HEK293 (cell line): Measurements from ENCODE around the gene PDE9A.
A peak's percentile ranks its signal among the peaks of the same experiment; 100 is the strongest.

ENCODE experiments used
- BCL6B ChIP-seq: fragments of 450-650 bp; formaldehyde crosslinking; IDR thresholded peaks from 2 replicates; pipeline ENCODE4 v1.5.1; 2017; ENCODE audit warnings: missing biosample characterization, missing genetic modification characterization
- HOXD13 ChIP-seq: sonication (generic); formaldehyde crosslinking; IDR thresholded peaks from 2 replicates; pipeline ENCODE4 v1.8.0; 2022; ENCODE audit warnings: missing genetic modification reagents, borderline replicate concordance
- IKZF3 ChIP-seq: fragments of 450-650 bp; IDR thresholded peaks from 2 replicates; pipeline ENCODE4 v1.5.0; 2018; ENCODE audit warnings: missing biosample characterization, mild to moderate bottlenecking, missing genetic modification characterization, moderate library complexity
- MEIS1 ChIP-seq: sonication (generic); formaldehyde crosslinking; IDR thresholded peaks from 2 replicates; pipeline ENCODE4 v1.8.1; 2022; ENCODE audit warnings: missing genetic modification reagents, mild to moderate bottlenecking, borderline replicate concordance
- OSR2 ChIP-seq: fragments of 450-650 bp; formaldehyde crosslinking; IDR thresholded peaks from 2 replicates; pipeline ENCODE4 v1.5.1; 2016; ENCODE audit warnings: missing biosample characterization, missing genetic modification characterization
- PRDM1 ChIP-seq: fragments of 450-650 bp; formaldehyde crosslinking; IDR thresholded peaks from 2 replicates; pipeline ENCODE4; 2016; ENCODE audit warnings: missing biosample characterization, missing genetic modification characterization
- SCRT1 ChIP-seq: fragments of 450-650 bp; formaldehyde crosslinking; IDR thresholded peaks from 2 replicates; pipeline ENCODE4 v1.5.1; 2016; ENCODE audit warnings: missing biosample characterization, missing genetic modification characterization, borderline replicate concordance
- TCF7L2 ChIP-seq: IDR thresholded peaks from 2 replicates; pipeline ENCODE4 v1.6.1; 2011; ENCODE audit warnings: low read depth, mild to moderate bottlenecking, inconsistent platforms, low read length, moderate library complexity, borderline replicate concordance
- WT1 ChIP-seq: fragments of 450-650 bp; formaldehyde crosslinking; IDR thresholded peaks from 2 replicates; pipeline ENCODE4 v1.5.1; 2016; ENCODE audit warnings: missing biosample characterization, missing genetic modification characterization
- ZBTB7A ChIP-seq: fragments of 450-650 bp; formaldehyde crosslinking; IDR thresholded peaks from 2 replicates; pipeline ENCODE4 v1.5.1; 2016; ENCODE audit warnings: low read depth, missing biosample characterization, missing genetic modification characterization
- ZFP41 ChIP-seq: fragments of 450-650 bp; formaldehyde crosslinking; IDR thresholded peaks from 2 replicates; pipeline ENCODE4 v1.5.1; 2016; ENCODE audit warnings: missing biosample characterization, missing genetic modification characterization, borderline replicate concordance
- ZNF10 ChIP-seq: fragments of 450-650 bp; formaldehyde crosslinking; IDR thresholded peaks from 2 replicates; pipeline ENCODE4 v1.5.1; 2017; ENCODE audit warnings: missing biosample characterization, missing genetic modification characterization
- ZNF112 ChIP-seq: fragments of 450-650 bp; formaldehyde crosslinking; IDR thresholded peaks from 2 replicates; pipeline ENCODE4 v1.5.0; 2017; ENCODE audit warnings: missing biosample characterization, missing genetic modification characterization
- ZNF132 ChIP-seq: fragments of 450-650 bp; formaldehyde crosslinking; IDR thresholded peaks from 2 replicates; pipeline ENCODE4 v1.5.1; 2017; ENCODE audit warnings: missing biosample characterization, missing genetic modification characterization, borderline replicate concordance
- ZNF155 ChIP-seq: fragments of 450-650 bp; formaldehyde crosslinking; IDR thresholded peaks from 2 replicates; pipeline ENCODE4 v1.5.1; 2016; ENCODE audit warnings: missing biosample characterization, missing genetic modification characterization
- ZNF175 ChIP-seq: fragments of 450-650 bp; formaldehyde crosslinking; IDR thresholded peaks from 2 replicates; pipeline ENCODE4 v1.5.1; 2016; ENCODE audit warnings: missing biosample characterization, missing genetic modification characterization
- ZNF184 ChIP-seq: fragments of 450-650 bp; IDR thresholded peaks from 2 replicates; pipeline ENCODE4 v1.5.1; 2018; ENCODE audit warnings: missing biosample characterization, mild to moderate bottlenecking, missing genetic modification characterization
- ZNF202 ChIP-seq: fragments of 450-650 bp; formaldehyde crosslinking; IDR thresholded peaks from 2 replicates; pipeline ENCODE4 v1.5.1; 2016; ENCODE audit warnings: missing biosample characterization, missing genetic modification characterization, borderline replicate concordance
- ZNF211 ChIP-seq: fragments of 450-650 bp; formaldehyde crosslinking; IDR thresholded peaks from 2 replicates; pipeline ENCODE4 v1.5.1; 2016; ENCODE audit warnings: low read depth, missing biosample characterization, missing genetic modification characterization
- ZNF416 ChIP-seq: fragments of 450-650 bp; formaldehyde crosslinking; IDR thresholded peaks from 2 replicates; pipeline ENCODE4 v1.5.1; 2016; ENCODE audit warnings: missing biosample characterization, missing genetic modification characterization
- ZNF501 ChIP-seq: fragments of 450-650 bp; formaldehyde crosslinking; IDR thresholded peaks from 2 replicates; pipeline ENCODE4 v1.5.1; 2016; ENCODE audit warnings: missing biosample characterization, missing genetic modification characterization
- ZNF521 ChIP-seq: fragments of 450-650 bp; formaldehyde crosslinking; IDR thresholded peaks from 2 replicates; pipeline ENCODE4 v1.5.1; 2017; ENCODE audit warnings: missing biosample characterization, mild to moderate bottlenecking, missing genetic modification characterization
- ZNF548 ChIP-seq: fragments of 450-650 bp; formaldehyde crosslinking; IDR thresholded peaks from 2 replicates; pipeline ENCODE4 v1.5.1; 2016; ENCODE audit warnings: missing biosample characterization, missing genetic modification characterization
- ZNF560 ChIP-seq: fragments of 450-650 bp; formaldehyde crosslinking; IDR thresholded peaks from 2 replicates; pipeline ENCODE4 v1.5.1; 2017; ENCODE audit warnings: missing biosample characterization, missing genetic modification characterization, borderline replicate concordance
- ZNF580 ChIP-seq: fragments of 450-650 bp; formaldehyde crosslinking; IDR thresholded peaks from 2 replicates; pipeline ENCODE4 v1.5.1; 2016; ENCODE audit warnings: missing biosample characterization, missing genetic modification characterization
- ZNF623 ChIP-seq: fragments of 450-650 bp; formaldehyde crosslinking; IDR thresholded peaks from 2 replicates; pipeline ENCODE4 v1.5.1; 2016; ENCODE audit warnings: missing biosample characterization, missing genetic modification characterization
- ZNF660 ChIP-seq: fragments of 450-650 bp; IDR thresholded peaks from 2 replicates; pipeline ENCODE4 v1.5.1; 2018; ENCODE audit warnings: missing biosample characterization, mild to moderate bottlenecking, missing genetic modification characterization
- ZNF843 ChIP-seq: fragments of 450-650 bp; formaldehyde crosslinking; IDR thresholded peaks from 2 replicates; pipeline ENCODE4 v1.5.1; 2016; ENCODE audit warnings: missing biosample characterization, missing genetic modification characterization
- ZSCAN16 ChIP-seq: fragments of 450-650 bp; formaldehyde crosslinking; IDR thresholded peaks from 2 replicates; pipeline ENCODE4 v1.5.1; 2016; ENCODE audit warnings: missing biosample characterization, missing genetic modification characterization
- TF ChIP-seq, protein P1 (sequence below): fragments of 450-650 bp; formaldehyde crosslinking; IDR thresholded peaks from 2 replicates; pipeline ENCODE4 v1.5.1; 2016; ENCODE audit warnings: missing biosample characterization, missing genetic modification characterization
- TF ChIP-seq, protein P2 (sequence below): fragments of 450-650 bp; formaldehyde crosslinking; IDR thresholded peaks from 2 replicates; pipeline ENCODE4 v1.5.1; 2016; ENCODE audit warnings: missing biosample characterization, missing genetic modification characterization
- TF ChIP-seq, protein P3 (sequence below): fragments of 450-650 bp; formaldehyde crosslinking; conservative IDR thresholded peaks from 2 replicates; pipeline ENCODE4 v1.5.1; 2016; ENCODE audit warnings: low read depth, missing biosample characterization, missing genetic modification characterization
- TF ChIP-seq, protein P4 (sequence below): fragments of 450-650 bp; formaldehyde crosslinking; IDR thresholded peaks from 2 replicates; pipeline ENCODE4 v1.5.1; 2016; ENCODE audit warnings: missing biosample characterization, missing genetic modification characterization

PDE9A gene

DNA sequence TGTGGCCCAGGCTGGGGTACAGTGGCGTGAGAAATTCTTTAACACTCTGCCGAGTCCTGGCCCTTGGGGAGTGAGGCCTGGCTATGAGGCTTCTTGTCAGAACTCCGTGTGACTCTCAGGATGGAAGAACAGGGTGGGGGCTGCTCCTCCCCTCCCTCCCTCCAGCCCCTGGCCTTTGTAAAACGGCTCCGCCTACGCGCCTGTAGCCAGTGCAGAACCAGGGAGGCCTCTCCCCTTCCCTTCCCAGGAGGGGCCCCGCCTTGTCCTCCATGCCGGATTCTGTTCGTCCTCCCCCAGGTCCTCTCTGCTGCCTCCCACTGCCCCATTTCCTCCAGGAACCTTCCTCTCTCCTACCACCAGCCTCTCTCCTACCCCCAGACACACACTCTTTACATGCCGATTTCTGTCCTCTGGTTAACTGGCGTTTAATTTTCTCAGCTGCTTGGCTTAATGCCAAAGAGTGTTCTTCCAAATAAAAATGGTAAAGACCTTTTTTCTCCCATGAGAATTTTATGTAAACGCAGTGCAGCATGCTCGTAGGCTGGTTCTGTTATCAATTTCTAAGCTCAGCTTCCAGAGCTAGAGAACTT lies 21.0 kb downstream of the PDE9A start (continued):
- TF ChIP-seq, protein P1, sequence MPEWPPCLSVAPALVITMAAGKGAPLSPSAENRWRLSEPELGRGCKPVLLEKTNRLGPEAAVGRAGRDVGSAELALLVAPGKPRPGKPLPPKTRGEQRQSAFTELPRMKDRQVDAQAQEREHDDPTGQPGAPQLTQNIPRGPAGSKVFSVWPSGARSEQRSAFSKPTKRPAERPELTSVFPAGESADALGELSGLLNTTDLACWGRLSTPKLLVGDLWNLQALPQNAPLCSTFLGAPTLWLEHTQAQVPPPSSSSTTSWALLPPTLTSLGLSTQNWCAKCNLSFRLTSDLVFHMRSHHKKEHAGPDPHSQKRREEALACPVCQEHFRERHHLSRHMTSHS (tag by site-specific recombination), result no peak
- TF ChIP-seq ZNF623 (tag by site-specific recombination), result no peak
- TF ChIP-seq BCL6B, result no peak
- TF ChIP-seq ZNF202 (tag by site-specific recombination), result no peak
- no peak for TF ChIP-seq ZNF184 (tag by site-specific recombination)
- no peak for TF ChIP-seq ZNF112
- TF ChIP-seq ZNF580, result no peak
- TF ChIP-seq ZNF548 (tag by site-specific recombination), result no peak
- TF ChIP-seq ZNF132 (tag by site-specific recombination), result no peak
- no peak for TF ChIP-seq PRDM1
- TF ChIP-seq, protein P2, sequence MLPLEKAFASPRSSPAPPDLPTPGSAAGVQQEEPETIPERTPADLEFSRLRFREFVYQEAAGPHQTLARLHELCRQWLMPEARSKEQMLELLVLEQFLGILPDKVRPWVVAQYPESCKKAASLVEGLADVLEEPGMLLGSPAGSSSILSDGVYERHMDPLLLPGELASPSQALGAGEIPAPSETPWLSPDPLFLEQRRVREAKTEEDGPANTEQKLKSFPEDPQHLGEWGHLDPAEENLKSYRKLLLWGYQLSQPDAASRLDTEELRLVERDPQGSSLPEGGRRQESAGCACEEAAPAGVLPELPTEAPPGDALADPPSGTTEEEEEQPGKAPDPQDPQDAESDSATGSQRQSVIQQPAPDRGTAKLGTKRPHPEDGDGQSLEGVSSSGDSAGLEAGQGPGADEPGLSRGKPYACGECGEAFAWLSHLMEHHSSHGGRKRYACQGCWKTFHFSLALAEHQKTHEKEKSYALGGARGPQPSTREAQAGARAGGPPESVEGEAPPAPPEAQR (tag by site-specific recombination), result no peak
- no peak for TF ChIP-seq ZNF10 (tag by site-specific recombination)
- TF ChIP-seq OSR2 (tag by site-specific recombination), result peak; percentile 77
- TF ChIP-seq, protein P3, sequence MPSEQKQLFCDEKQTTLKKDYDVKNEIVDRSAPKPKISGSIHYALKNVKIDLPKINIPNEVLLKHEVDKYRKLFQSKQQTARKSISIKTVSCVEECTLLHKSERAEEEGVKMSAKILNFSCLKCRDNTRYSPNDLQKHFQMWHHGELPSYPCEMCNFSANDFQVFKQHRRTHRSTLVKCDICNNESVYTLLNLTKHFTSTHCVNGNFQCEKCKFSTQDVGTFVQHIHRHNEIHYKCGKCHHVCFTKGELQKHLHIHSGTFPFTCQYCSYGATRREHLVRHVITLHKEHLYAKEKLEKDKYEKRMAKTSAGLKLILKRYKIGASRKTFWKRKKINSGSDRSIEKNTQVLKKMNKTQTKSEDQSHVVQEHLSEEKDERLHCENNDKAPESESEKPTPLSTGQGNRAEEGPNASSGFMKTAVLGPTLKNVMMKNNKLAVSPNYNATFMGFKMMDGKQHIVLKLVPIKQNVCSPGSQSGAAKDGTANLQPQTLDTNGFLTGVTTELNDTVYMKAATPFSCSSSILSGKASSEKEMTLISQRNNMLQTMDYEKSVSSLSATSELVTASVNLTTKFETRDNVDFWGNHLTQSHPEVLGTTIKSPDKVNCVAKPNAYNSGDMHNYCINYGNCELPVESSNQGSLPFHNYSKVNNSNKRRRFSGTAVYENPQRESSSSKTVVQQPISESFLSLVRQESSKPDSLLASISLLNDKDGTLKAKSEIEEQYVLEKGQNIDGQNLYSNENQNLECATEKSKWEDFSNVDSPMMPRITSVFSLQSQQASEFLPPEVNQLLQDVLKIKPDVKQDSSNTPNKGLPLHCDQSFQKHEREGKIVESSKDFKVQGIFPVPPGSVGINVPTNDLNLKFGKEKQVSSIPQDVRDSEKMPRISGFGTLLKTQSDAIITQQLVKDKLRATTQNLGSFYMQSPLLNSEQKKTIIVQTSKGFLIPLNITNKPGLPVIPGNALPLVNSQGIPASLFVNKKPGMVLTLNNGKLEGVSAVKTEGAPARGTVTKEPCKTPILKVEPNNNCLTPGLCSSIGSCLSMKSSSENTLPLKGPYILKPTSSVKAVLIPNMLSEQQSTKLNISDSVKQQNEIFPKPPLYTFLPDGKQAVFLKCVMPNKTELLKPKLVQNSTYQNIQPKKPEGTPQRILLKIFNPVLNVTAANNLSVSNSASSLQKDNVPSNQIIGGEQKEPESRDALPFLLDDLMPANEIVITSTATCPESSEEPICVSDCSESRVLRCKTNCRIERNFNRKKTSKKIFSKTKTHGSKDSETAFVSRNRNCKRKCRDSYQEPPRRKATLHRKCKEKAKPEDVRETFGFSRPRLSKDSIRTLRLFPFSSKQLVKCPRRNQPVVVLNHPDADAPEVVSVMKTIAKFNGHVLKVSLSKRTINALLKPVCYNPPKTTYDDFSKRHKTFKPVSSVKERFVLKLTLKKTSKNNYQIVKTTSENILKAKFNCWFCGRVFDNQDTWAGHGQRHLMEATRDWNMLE, result no peak
- no peak for TF ChIP-seq ZBTB7A (tag by site-specific recombination)
- TF ChIP-seq ZNF211 (tag by site-specific recombination), result no peak
- no peak for TF ChIP-seq ZNF660 (tag by site-specific recombination)
- TF ChIP-seq ZNF175 (tag by site-specific recombination), result no peak
- no peak for TF ChIP-seq ZNF843
- TF ChIP-seq HOXD13 (CRISPR knock-in tag), result no peak
- TF ChIP-seq ZNF416 (tag by site-specific recombination), result no peak
- TF ChIP-seq SCRT1 (tag by site-specific recombination), result no peak
- no peak for TF ChIP-seq MEIS1 (CRISPR knock-in tag)
- peak; percentile 90 for TF ChIP-seq WT1
- TF ChIP-seq ZSCAN16 (tag by site-specific recombination), result 0 out of 2 replicates have a peak, but pooled peaks have one; percentile 30
- no peak for TF ChIP-seq ZFP41 (tag by site-specific recombination)
- TF ChIP-seq, protein P4, sequence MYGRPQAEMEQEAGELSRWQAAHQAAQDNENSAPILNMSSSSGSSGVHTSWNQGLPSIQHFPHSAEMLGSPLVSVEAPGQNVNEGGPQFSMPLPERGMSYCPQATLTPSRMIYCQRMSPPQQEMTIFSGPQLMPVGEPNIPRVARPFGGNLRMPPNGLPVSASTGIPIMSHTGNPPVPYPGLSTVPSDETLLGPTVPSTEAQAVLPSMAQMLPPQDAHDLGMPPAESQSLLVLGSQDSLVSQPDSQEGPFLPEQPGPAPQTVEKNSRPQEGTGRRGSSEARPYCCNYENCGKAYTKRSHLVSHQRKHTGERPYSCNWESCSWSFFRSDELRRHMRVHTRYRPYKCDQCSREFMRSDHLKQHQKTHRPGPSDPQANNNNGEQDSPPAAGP (tag by site-specific recombination), result peak; percentile 70
- no peak for TF ChIP-seq ZNF501 (tag by site-specific recombination)
- no peak for TF ChIP-seq ZNF560 (tag by site-specific recombination)
- TF ChIP-seq ZNF155, result no peak
- peak; percentile 74 for TF ChIP-seq IKZF3 (tag by site-specific recombination)
- TF ChIP-seq TCF7L2, result no peak
- TF ChIP-seq ZNF521 (tag by site-specific recombination), result no peak
